Cerebellar nuclear complex (tissue), 1 donor: ENCODE data around the gene KRT24.
A peak's percentile ranks its signal among the peaks of the same experiment; 100 is the strongest.
"Not testable (repeated sequence)": the region's sequence is repeated elsewhere in the genome, so short reads cannot be mapped to it uniquely, and the experiment has no call there.

Source experiments
- DNase-seq, 2 experiments: peaks; one replicate each; lab custom pipeline; 2025; lab: John Stamatoyannopoulos, UW

KRT24 gene

DNA sequence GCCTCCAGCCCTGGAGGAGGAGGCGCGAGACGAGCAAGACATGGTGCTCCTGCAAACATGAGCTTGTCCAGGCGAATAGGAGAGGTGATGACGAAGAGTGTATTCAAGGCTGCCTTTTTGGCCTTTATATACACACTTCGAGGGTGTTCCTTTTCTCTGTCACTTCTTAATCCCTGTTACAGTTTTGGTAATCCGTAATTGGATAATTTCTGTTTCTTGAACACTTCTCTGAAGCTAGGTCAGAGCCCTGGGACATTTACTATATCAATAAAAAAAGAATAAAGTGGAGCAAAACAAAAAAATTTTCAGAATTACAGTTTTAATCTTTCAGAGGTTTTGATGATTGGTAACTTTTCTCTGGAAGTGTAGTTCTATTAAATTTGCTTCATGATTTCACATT, at the start of gene KRT24:
Gene KRT24 (minus strand): TSS at position 101 of the 400 bp plus-strand sequence. CDS start 59 bp downstream, at position 42.
- no peak for DNase-seq

DNA sequence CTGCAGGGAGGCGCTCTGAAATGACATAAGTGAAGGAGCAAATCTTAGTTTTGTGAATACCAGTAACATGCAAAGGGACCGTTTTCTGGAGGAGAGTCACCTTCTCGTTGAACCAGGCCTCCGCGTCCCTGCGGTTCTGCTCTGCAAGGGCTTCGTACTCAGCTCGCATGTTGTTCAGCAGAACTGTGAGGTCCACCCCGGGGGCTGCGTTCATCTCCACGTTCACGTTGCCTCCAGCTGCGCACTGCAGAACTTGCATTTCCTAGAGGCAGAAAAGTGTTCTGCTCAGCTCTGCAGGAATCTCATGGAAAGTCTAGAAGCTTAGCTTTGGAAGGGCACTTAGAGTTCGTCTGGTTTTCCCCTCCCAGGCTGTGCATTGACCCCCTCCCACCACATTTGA, 47.5 kb upstream of the KRT24 start:
- DNase-seq: no peak

- DNase-seq: no peak
Observed at GRCh38 chr17:40750391-40750790, 46.8 kb upstream of the KRT24 start.

GRCh38 chr17:40748666-40749065, 45.1 kb upstream of the KRT24 start:
- not testable (repeated sequence) for DNase-seq

DNA sequence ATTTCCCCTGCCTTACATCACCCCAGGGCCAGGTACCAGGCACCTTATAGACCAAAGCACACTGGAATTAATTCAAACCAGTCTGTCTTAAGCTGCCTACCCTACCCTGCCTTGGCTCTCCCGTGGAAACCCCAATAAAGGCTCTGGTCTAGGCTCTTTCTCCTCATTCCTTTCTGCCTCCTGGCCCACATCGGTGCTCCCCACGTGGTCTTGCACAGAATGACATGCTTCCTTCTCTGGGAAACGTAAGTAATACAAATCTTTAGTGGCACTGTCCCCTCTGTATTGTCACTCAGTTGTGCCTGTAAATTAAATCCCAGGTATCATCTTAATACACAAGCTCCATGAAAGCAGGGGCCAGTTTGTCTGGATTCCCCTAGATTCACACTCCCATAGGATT, 35.0 kb upstream of the KRT24 start:
- no peak for DNase-seq

- DNase-seq: no peak
Observed at GRCh38 chr17:40735016-40735415, 31.5 kb upstream of the KRT24 start.

GRCh38 chr17:40734018-40734417, 30.5 kb upstream of the KRT24 start:
- DNase-seq: no peak

DNA sequence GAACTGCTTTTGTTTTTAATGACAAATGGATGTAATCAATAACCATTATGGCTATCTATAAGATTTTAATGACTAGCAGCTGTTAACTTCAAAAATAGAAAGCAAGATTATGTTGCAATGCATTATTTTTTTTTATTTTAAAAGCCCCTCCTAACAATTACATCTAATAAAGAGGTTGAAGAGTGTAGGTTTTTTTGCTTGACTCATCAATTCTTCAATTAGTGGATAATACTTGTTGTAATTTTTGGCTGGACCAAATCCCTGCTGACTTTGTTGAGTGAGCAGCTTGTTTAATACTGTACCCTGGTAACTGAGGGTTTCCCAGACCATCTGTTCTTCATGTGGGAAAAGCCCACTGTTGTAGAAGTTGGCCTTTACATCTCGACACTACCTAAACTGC, 27.4 kb upstream of the KRT24 start:
- DNase-seq: no peak

GRCh38 chr17:40727447-40728231, 24.1 kb upstream of the KRT24 start:
- DNase-seq: no peak

GRCh38 chr17:40726919-40727318, 23.4 kb upstream of the KRT24 start:
- peak in 1 of 2 experiments; percentile 0 for DNase-seq

GRCh38 chr17:40724656-40725055, 21.1 kb upstream of the KRT24 start:
- DNase-seq: no peak

GRCh38 chr17:40722241-40722640, 18.7 kb upstream of the KRT24 start:
- no peak for DNase-seq

- DNase-seq: no peak
Observed at GRCh38 chr17:40720899-40721298, 17.3 kb upstream of the KRT24 start.

DNA sequence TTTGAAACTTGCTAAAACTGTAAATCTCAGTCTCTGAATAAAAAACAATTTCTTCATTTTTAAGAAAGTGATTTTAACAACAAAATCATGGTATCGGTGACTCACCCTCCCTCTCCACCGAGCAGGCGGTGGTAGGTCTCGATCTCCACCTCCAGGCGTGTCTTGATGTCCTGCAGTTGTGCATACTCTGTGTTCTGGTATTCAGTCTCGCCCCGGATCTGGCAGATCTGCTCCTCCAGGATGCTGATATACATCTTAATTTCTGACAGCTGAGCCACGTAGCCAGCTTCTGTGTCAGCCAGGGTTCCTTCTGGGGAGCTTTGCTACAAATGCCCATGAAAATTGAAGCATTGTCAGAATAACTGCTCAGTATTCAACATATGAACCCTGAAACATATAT, 15.4 kb upstream of the KRT24 start:
- no peak for DNase-seq

DNA sequence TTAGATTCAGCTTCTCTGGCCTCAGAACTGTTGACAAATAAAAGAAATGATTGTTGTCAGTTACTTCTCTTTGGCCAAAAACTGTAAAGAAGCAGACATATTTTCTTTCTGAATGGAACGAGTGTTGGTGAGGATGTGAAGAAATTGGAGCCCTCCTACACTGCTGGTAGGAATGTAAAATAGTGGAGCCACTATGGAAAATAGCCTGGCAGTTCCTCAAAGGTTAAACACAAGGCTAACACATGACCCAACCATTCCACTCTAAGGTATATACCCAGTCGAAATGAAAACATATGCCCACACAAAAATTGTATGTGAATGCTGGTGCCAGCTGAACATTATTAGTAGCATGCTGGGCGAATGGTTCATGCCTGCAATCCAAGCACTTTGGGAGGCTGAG, 14.2 kb upstream of the KRT24 start:
- no peak for DNase-seq

GRCh38 chr17:40714473-40714872, 10.9 kb upstream of the KRT24 start:
- DNase-seq: no peak

DNA sequence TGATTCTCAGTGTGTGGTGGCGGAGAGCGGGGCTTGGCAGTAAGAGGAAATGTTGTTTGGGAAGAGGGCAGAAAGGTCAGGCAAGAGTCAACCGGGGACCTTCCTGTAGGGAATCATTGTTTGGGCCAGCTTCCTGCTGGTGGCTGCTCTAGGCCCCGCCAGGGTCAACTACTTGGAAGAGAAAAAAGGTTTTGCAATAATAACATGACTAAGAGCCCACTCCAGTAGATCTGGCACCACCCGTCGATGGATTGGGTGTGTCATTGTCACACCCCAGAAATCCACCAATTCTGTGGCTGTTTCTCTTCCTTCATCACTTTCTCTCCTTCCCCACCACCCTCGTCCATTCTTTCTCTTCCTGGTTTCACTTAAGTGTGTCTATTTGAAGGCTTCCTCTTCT, 4.2 kb upstream of the KRT24 start:
- no peak for DNase-seq

DNA sequence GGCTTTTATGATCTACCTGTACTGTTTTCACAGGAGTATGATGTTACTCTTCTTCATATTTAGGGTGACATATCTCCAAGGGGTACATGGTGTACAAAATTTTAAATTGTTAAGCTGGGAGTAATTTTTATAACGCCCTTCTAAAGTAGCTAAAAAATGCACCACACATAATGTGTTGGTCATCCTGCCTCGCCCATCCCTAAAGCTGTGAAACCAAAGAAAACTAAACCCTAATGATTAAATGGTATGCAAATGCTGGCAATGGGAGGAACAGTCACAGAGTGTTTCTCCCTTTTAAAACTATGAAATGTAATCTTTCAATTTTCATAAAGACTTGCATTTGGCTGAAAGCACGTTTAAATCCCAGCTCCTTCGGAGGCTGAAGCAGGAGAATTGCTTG, 2.0 kb upstream of the KRT24 start:
- no peak for DNase-seq

- DNase-seq: no peak
Observed at GRCh38 chr17:40702271-40702670, 1.3 kb downstream of the KRT24 start.

DNA sequence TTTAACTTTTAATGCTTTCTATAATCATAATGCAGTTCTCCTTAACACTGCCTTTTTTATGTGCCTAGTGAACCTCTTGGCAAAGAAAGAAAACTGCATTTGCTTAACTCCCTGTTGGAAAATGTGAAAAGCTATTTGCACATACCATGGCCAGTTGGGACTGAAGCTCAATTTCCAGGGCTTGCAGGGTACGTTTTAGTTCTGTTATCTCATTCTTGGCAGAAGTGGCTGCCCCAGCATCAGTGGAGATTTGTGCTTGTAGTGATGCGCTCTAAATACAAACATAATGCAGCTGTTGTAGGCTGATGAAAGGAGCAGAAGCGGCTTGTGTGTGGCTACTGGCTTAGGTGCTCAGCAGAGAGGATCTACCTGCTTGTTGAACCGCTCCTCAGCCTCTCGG, 3.7 kb downstream of the KRT24 start:
- DNase-seq: no peak

- DNase-seq: no peak
Observed at GRCh38 chr17:40699371-40699770, 4.2 kb downstream of the KRT24 start.

GRCh38 chr17:40697297-40697696, 6.3 kb downstream of the KRT24 start:
- DNase-seq: no peak

GRCh38 chr17:40696651-40697072, 6.9 kb downstream of the KRT24 start:
- no peak for DNase-seq

DNA sequence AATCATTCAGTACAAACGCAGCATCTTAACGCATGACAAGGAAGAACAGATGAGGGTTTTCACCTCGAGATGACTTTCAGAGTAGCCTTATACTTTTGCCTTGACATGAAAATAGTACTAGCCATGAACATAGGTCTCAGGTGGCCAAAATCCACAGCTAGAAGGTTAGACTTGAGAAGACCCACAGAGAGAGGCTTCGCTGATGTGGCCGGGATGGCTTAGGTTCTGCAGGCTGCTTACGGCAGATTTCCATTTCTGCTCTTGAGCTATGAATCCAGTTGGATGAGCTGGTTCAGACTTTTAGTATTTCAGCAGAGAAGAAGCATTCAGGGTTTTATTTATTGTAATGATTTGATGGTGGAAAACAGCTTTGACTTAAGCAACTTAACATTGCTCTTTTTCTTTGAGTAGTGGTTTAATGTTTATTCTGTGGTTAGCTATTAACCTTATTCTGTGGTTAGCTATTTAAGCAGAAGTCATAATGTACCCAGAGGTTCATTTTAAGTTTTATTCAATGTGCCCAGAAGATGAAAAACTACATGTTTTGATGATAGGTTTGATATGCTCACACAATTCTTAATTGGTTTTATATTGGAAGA, 7.6 kb downstream of the KRT24 start:
- DNase-seq: no peak
